AG04450 (cell line): ENCODE measurements around the gene VAV3. TPM values are rescaled to one million over a fixed set of nuclear protein-coding genes. Genes with fewer than 3 reads are reported as not detected.

Source experiments
- CTCF ChIA-PET: fragments of 300-600, 350-600 bp; formaldehyde crosslinking; extraction: SDS; loops from one replicate; lab custom pipeline; 2022; ENCODE audit warnings: antibody characterized with exemption, inconsistent platforms; lab: Charles Lee
- POLR2A ChIA-PET: fragments of 350-600 bp; formaldehyde crosslinking; extraction: SDS; loops from one replicate; lab custom pipeline; 2021; ENCODE audit warnings: antibody characterized with exemption, inconsistent platforms; lab: Yijun Ruan, JAX
- DNase-seq: peaks from one replicate; pipeline ENCODE4 v3.0.0-alpha.2; 2011; ENCODE audit warnings: low read depth, low spot score
- H3K27ac ChIP-seq: one replicate; pipeline ENCODE4 v1.5.1; 2012; ENCODE audit warnings: low read depth, low read length, control low read depth
- H3K27me3 ChIP-seq: one replicate; pipeline ENCODE4 v1.6.0; 2012; ENCODE audit warnings: low read length; ENCODE audit not compliant: control insufficient read depth, insufficient read depth
- H3K4me3 ChIP-seq: 2 replicates; pipeline ENCODE4 v1.5.1; 2011; ENCODE audit warnings: mild to moderate bottlenecking, low read depth, low read length, control low read depth
- H3K9me3 ChIP-seq: 2 replicates; pipeline ENCODE4 v1.5.1; 2012; ENCODE audit warnings: low read length; ENCODE audit not compliant: control insufficient read depth, insufficient read depth
- CTCF ChIP-seq: IDR thresholded peaks from 2 replicates; pipeline ENCODE4 v1.5.1; 2011; ENCODE audit warnings: low read depth, low read length, control low read depth, inconsistent platforms
- polyA plus RNA-seq: library from polyadenylated mRNA; depleted of rRNA; stranded (reverse); fragments of >200 nt; gene quantifications from 2 replicates; pipeline ENCODE4 v1.2.3, GENCODE V29; 2011

The VAV3 gene
- polyA plus RNA-seq, 1 experiment, result 0.02 TPM

- ChIA-PET POLR2A (no interaction called here), CTCF (no interaction called here)
- Histone ChIP-seq H3K27ac (no peak overlapping the region), H3K4me3 (no peak overlapping the region), H3K27me3 (no peaks in the 10 kb centered on the region), H3K9me3 (no peaks in the 10 kb centered on the region)
- DNase-seq, result no peak
- no peak for TF ChIP-seq CTCF
Observed at GRCh38 chr1:107976431-107976830, 11.5 kb upstream of the VAV3 start.

GRCh38 chr1:107975851-107976250 is 10.9 kb upstream of the VAV3 start:
- CTCF ChIA-PET, result no interaction called here
- Histone ChIP-seq H3K27ac (no peak overlapping the region), H3K27me3 (no peaks in the 10 kb centered on the region), H3K9me3 (no peaks in the 10 kb centered on the region), H3K4me3 (no peak overlapping the region)
- no peak for DNase-seq
- POLR2A ChIA-PET, result no interaction called here
- TF ChIP-seq CTCF, result no peak

GRCh38 chr1:107974090-107974489 is 9.1 kb upstream of the VAV3 start:
- POLR2A ChIA-PET, result no interaction called here
- H3K27ac ChIP-seq, result no peak overlapping the region
- TF ChIP-seq CTCF, result no peak
- no peaks in the 10 kb centered on the region for H3K9me3 ChIP-seq
- no peaks in the 10 kb centered on the region for H3K27me3 ChIP-seq
- H3K4me3 ChIP-seq, result no peak overlapping the region
- DNase-seq, result no peak
- CTCF ChIA-PET, result no interaction called here

- no peak for DNase-seq
- POLR2A ChIA-PET, result no interaction called here
- no peak overlapping the region for H3K27ac ChIP-seq
- H3K4me3 ChIP-seq, result no peak overlapping the region
- H3K27me3 ChIP-seq, result no peaks in the 10 kb centered on the region
- CTCF ChIA-PET, result interaction anchor here (0.7 to 1.5 kb wide), 2 partner anchors 29 to 190 kb away, joined by 3 to 5 read pairs; no protein-coding TSS in a partner anchor
- TF ChIP-seq CTCF, result no peak
- H3K9me3 ChIP-seq, result no peaks in the 10 kb centered on the region
Observed at GRCh38 chr1:107972391-107973180, 7.6 kb upstream of the VAV3 start.

GRCh38 chr1:107966550-107966949 is 1.6 kb upstream of the VAV3 start:
- no peak for DNase-seq
- POLR2A ChIA-PET, result no interaction called here
- CTCF ChIA-PET, result no interaction called here
- no peak for TF ChIP-seq CTCF
- H3K27me3 ChIP-seq, result peaks cover 21% of the 10 kb centered on the region
- no peak overlapping the region for H3K4me3 ChIP-seq
- no peaks in the 10 kb centered on the region; the same call in 1 of the 2 replicates for H3K9me3 ChIP-seq
- H3K27ac ChIP-seq, result no peak overlapping the region
